HG02840 (cell line): ENCODE data around the gene VGLL3.
"Not testable (repeated sequence)": the region's sequence is repeated elsewhere in the genome, so short reads cannot be mapped to it uniquely, and the experiment has no call there.

Experiments
- ATAC-seq: cut with Tn5 transposase; IDR thresholded peaks from one replicate; pipeline ENCODE4 v1.9.1; 2021; ENCODE audit warnings: mild to moderate bottlenecking, moderate library complexity, moderate number of reproducible peaks; ENCODE audit not compliant: unreplicated experiment, low FRiP score

Gene VGLL3

GRCh38 chr3:86990012-86990733 lies 776 bp downstream of the VGLL3 start:
- ATAC-seq, result no peak

GRCh38 chr3:86989611-86990010 lies 1.3 kb downstream of the VGLL3 start:
- ATAC-seq, result no peak

- no peak for ATAC-seq
These were observed 1.9 kb downstream of the VGLL3 start for GRCh38 chr3:86989006-86989405.

- ATAC-seq, result no peak
These were observed 2.7 kb downstream of the VGLL3 start for GRCh38 chr3:86988235-86988634.

GRCh38 chr3:86987421-86987715 lies 3.6 kb downstream of the VGLL3 start:
- ATAC-seq, result no peak

GRCh38 chr3:86986671-86987420 lies 4.1 kb downstream of the VGLL3 start:
- ATAC-seq, result no peak

GRCh38 chr3:86985181-86985826 lies 5.6 kb downstream of the VGLL3 start:
- no peak for ATAC-seq

GRCh38 chr3:86984271-86984670 lies 6.7 kb downstream of the VGLL3 start:
- no peak for ATAC-seq

- no peak for ATAC-seq
These were observed 8.1 kb downstream of the VGLL3 start for GRCh38 chr3:86982883-86983282.

- no peak for ATAC-seq
These were observed 12.8 kb downstream of the VGLL3 start for GRCh38 chr3:86978111-86978551.

GRCh38 chr3:86976219-86976618 lies 14.7 kb downstream of the VGLL3 start:
- ATAC-seq, result no peak

- ATAC-seq, result not testable (repeated sequence)
These were observed 16.8 kb downstream of the VGLL3 start for GRCh38 chr3:86974177-86974576.

- ATAC-seq, result no peak
These were observed 17.5 kb downstream of the VGLL3 start for GRCh38 chr3:86973440-86973839.

GRCh38 chr3:86969500-86970189 lies 21.3 kb downstream of the VGLL3 start:
- no peak for ATAC-seq

- ATAC-seq, result no peak
These were observed 22.6 kb downstream of the VGLL3 start for GRCh38 chr3:86968244-86968932.

- no peak for ATAC-seq
These were observed 23.9 kb downstream of the VGLL3 start for GRCh38 chr3:86967062-86967461.

GRCh38 chr3:86965166-86965565 lies 25.8 kb downstream of the VGLL3 start:
- ATAC-seq, result no peak

- ATAC-seq, result no peak
These were observed 27.3 kb downstream of the VGLL3 start for GRCh38 chr3:86963611-86964010.

- no peak for ATAC-seq
These were observed 29.7 kb downstream of the VGLL3 start for GRCh38 chr3:86961297-86961696.

GRCh38 chr3:86960550-86960949 lies 30.4 kb downstream of the VGLL3 start:
- ATAC-seq, result no peak
